GM19438 (cell line): ENCODE measurements around the gene MYO6.
A peak's percentile ranks its signal among the peaks of the same experiment; 100 is the strongest.
"Not testable (repeated sequence)": the region's sequence is repeated elsewhere in the genome, so short reads cannot be mapped to it uniquely, and the experiment has no call there.

Source experiments
- ATAC-seq: cut with Tn5 transposase; IDR thresholded peaks from one replicate; pipeline ENCODE4 v1.9.1; 2021; ENCODE audit warnings: low read depth; ENCODE audit not compliant: unreplicated experiment

MYO6 gene

DNA sequence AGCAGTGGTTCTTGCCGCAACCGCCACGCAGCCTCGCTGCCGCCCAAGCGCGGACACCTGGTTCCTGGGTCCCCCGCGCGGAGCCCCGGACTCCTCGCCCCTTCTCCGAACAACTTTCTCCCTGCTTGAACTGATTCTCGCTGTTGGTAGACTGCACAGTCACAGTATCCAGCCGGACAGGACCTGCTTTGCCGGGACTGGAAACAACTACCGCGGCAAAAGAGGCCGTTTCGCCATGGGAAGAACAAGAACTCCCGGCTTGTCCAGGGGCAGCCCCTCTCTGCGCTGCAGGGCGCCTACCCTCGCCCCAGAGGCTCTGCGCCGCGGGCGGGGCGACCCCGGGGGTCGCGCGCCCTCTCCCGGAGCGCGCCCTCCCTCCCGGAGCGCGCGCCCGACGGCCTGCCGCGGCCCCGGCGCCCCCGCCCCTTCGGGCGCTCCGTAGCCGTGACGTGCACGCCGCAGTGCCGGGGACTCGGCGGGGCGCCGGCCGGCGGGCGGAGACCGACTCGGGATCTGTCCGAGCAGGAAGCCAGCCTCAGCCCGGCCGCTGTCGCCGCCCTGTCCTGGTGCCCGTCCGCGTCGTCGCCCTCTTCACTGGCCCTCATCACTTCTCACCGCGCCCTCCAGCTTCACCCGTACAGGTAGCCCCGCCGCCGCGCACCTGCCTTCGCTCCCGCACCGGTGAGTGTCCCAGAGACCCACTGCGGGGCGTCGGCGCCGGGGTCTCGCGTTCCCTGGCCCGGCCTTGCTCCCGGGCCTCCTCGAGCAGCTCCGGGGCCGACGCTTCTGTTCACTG is at the start of gene MYO6:
Gene MYO6 (plus strand): TSS at position 497 of the 796 bp plus-strand sequence. CDS start 68,309 bp downstream, outside the sequence.
- peak; percentile 62 for ATAC-seq

DNA sequence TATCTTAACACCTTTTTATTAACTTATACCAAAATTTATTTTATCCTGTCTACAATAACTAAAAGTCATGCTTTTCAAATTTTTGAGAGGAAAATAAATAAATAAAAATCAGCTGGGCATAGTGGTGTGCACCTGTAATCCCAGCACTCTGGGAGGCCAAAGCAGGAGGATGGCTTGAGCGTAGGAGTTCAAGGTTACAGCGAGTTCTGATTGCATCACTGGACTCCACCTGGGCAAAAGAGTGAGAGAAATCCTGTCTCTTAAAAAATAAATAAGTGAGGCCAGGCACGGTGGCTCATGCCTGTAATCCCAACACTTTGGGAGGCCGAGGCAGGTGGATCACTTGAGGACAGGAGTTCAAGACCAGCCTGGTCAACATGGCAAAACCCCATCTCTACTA is 40.7 kb upstream of the MYO6 start:
- not testable (repeated sequence) for ATAC-seq

DNA sequence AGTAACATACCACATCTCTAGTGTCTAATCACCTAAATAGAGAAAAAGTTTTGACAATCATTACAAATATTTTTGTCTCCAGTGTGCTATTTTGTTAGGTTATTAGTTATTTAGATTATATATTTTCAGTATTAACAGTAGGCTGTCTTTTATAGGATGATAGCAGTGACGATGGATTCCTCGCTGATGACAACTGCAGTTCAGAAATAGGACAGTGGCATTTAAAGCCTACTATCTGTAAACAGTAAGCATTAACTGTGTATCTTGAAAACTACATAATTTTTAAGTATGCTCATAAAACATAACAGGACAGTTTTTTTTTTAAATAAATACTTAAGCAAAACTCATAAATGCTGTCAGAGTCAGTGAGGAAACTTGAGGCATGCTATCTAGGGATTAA is 37.9 kb upstream of the MYO6 start:
- ATAC-seq = no peak

DNA sequence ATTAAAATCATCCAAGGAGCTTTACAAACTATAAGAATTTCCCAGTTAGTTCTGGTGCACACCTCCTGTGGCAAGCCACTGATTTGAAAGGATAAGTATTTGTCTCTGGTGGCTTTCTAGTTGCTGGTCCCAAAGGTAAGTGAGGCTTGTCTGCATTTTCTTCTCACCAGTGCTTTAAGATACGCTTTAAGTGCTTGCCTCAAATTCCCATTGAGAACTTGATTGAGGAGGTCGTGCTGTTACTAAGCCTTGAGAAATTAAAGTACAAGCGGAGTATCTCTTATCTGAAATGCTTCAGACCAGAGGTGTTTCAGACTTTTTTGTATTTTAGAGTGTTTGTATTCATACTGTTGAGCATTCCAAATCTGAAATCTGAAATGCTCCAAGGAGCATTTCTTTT is 29.9 kb upstream of the MYO6 start:
- ATAC-seq = no peak

DNA sequence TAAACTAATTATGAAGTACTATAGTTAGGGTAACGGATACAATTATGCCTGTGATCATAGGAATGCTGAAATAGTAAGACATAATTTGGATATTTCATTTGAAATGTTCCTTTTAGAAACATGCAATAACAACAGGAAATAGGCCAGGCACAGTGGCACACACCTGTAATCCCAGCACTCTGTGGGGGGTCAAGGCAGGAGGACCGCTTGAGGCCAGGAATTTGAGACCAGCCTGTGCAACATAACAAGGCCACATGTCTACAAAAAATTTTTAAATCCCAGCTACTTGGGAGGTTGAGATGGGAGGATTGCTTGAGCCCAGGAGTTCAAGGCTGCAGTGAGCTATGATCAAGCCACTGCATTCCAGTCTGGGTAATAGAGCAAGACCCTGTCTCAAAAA is 25.7 kb upstream of the MYO6 start:
- ATAC-seq = no peak

DNA sequence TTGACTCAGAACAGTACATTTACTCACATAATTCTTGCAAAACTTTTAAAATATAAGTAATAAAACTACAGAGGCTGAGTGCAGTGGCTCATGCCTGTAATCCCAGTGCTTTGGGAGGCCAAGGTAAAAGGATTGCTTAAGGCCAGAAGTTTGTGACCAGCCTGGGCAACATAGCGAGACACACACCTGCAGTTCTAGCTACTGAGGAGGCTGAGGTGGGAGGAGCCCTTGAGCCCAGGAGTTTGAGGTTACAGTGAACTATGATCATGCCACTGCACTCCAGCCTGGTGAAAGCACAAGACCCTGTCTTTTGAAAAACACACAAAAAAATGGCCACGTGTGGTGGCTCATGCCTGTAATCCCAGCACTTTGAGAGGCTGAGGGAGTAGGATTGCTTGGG is 21.8 kb upstream of the MYO6 start:
- no peak for ATAC-seq

DNA sequence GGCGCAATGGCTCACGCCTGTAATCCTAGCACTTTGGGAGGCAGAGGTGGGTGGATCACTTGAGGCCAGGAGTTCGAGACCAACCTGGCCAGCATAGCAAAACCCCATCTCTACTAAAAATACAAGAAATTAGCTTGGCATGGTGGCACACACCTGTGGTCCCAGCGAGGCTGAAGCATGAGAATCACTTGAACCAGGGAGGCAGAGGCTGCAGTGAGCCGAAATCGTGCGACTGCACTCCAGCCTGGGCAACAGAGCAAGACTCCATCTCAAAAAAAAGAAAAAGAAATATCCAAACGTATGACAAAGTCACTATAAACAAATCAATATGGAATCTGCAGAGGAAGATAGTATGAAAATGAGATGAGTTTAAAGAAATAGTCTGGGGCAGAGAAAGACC is 18.0 kb upstream of the MYO6 start:
- not testable (repeated sequence) for ATAC-seq

DNA sequence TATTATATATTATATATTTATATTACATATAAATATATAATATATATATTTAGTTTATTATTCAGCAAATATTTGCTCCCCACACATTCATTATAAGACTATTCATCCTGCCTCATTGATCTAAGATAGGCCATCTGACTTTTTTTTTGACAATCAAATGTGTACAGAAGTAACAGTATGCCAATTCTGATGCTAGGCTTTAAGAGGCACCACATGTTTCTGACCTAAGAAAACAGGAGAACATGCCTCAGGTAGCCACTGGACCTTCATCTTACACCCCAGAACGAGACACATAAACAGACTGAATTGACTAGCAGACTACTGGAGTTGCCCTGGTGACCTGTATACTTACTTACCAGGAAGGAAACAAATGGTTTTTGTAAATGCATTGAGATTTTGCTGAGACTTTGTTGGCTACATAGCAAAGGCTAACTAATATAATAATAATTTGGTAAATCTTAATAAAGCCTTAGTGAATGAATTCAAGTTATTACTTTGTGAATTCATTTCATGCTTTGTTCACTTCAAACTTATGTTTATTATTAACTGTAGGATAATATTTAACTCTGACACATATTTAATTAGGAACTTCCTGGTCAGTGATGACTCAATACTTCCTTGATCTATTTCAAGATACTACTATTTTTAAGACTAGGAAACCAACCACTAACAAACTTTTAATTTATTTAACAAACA is 13.4 kb upstream of the MYO6 start:
- peak; percentile 86 for ATAC-seq

DNA sequence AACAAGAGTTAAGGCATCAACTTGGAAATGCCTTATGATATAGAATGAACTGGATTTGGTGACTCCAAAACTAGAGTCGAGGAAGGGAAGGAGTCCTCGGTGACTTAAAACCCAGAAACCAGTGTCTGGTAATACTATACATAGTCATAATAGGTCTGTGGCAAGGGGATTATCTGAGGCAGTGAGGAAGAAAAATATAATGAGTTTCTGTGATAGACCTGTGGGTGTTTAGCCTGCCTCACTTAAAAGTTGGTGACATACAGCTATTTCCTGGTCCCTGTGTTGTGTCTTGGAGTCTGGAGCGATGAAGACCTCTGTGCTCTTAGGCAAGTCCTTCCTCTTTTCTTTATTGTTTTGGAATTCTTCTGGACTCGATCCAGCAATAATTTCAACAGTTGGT is 5.1 kb upstream of the MYO6 start:
- no peak for ATAC-seq

DNA sequence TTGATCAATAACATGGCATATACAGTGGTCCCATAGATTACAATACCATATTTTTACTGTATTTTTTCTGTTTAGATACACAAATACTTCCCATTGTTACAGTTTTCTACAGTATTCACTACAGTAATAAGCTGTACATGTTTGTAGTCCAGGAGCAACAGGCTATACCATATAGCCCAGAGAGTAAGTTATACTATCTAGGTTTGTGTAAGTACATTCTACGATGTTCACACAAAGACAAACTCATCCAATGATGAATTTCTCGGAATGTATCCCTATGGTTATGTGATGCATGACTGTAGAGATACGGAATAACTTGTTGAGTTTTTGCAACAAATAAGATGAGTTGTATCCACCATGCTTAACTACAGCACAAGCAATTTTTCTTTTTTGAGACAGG is 3.6 kb upstream of the MYO6 start:
- ATAC-seq = no peak

DNA sequence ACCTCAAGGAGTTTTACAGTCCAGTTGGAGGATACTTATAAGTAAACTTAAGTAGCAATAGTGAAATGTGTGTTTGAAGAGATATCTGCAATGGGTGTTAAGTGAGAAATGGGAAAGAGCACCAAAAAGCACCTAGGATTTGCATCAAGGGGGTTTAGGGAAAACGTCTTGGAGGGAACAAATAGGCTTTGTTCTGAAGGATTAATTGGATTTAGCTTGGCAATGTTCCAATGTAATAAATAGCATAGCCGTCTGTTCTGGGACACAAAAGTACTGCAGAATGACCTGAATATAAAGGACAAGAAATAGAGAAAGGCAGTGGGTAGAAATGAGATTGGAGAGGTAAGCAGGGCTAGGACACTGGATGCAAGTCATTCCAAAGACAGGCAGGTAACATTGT is 2.8 kb upstream of the MYO6 start:
- no peak for ATAC-seq

DNA sequence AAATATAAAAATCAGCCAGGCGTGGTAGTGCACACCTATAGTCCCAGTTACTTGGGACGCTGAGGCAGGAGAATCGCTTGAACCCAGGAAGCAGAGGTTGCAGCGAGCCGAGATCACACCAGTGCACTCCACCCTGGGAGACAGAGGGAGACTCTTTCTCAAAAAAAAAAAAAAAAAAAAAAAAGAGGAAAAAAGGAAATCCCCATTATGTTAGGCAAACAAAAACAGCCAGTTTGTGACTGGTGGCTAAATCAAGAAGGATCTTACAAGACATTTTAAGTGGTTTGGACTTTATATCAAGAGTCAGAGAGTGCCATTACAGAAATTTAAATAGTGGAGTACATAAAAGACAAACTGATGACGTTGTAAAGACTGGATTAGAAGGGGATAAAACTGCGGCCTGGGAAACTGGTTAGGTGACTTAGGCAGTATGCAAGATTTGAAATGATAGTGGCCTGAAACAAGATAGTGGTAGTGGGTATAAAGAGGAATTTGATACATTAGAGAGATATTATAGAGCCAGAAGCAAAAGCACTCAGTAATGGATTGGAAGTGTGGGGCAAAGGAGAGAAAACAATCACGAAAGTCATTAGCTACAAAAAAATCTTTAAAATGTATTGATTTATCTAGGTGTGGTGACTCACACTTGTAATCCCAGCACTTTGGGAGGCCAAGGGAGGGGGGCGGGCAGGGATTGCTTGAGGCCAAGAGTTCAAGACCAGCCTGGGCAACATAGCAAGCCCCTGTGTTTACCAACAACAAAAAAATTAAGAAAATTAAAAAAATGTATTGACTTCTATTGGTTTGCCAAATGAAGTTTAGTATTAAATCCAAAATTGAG is 1.7 kb upstream of the MYO6 start:
- no peak for ATAC-seq

DNA sequence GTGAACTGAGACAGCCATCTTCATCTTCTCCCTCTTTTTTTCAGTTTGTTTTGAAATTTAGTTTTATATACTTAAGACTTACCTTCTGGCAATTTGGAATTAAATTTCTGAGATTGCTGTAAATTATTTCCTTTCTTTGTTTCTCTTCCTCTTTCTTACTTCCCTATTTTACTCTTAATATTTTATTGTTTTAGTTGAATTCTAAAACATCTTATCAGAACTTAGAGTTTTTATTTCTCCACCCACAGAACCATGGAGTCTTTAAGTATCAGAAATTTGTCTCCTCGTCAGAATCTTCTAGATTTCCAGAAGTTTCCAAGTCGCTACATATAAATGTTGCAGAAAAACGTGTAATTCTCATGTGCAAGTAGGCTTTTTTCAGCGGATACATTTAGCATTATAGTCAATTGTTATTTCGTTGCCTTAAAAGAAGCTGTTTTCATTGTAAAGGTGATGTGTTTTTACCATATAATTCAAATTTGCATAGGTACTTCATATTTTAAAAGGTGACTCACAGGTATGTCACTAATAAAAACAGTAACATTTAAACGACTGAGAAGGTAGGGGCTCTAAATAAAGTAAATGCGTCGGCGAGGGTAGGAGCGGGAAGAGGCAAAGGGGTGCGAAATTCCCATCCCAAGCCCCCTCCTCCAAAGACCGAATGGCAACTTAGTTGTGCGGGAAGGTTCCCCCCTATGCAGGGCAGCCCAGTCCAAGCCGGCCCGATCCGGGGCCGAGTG is 866 bp upstream of the MYO6 start:
- ATAC-seq = no peak

DNA sequence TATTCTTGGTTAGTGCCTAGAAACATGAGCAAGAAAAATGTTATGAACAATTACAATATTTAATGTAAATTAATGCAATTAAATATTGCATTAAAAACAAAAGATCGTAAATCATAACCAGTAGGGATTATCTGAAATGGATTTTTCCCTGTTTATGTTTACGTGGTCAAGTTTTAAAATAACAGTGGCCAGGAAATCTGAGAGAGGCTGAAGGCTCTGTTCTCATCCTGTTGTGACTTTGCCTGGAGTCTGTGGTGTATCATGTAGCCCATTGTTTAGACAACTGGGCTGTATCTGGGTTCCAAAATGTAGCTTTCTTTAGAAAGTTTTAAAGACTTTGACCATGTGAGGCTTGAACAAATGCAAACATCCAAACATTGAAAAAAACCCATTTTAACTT is 2.4 kb downstream of the MYO6 start:
- ATAC-seq = no peak

DNA sequence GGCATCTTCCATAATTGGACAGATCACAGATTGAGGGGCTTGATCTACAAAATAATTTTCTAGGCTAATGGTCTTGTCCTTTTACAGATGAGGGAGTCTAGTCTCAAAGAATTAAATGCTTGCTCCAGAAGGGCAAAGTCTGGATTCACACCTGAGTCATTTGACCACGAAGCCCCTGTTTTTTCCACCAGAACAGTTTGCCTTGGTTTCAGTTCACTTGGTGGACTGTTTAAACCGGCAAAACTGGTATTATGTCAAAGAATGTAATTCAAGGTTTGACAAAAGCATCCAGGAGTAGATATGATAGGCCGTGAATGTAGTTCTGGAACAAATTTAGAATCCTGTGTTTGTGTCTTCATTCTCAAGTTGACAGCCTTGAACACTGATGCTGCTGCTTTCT is 3.3 kb downstream of the MYO6 start:
- no peak for ATAC-seq

DNA sequence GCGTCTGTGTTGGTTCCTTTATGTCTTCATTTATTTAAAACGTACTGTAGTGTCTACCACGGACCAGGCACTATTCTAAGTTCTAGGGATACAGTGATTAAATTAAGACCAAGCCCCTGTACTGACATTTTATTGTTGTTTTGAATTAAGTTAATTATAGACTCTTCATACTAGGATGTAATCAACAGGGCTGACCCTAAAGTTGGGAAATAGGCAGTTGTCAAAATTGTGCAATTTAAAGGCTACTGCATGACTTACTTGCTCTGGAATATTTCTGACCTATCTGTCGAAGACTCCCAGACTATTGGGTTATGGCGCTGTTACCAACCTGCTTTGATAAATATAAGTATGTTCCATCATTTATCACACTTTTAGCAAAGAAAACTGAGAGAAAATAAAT is 6.7 kb downstream of the MYO6 start:
- no peak for ATAC-seq

DNA sequence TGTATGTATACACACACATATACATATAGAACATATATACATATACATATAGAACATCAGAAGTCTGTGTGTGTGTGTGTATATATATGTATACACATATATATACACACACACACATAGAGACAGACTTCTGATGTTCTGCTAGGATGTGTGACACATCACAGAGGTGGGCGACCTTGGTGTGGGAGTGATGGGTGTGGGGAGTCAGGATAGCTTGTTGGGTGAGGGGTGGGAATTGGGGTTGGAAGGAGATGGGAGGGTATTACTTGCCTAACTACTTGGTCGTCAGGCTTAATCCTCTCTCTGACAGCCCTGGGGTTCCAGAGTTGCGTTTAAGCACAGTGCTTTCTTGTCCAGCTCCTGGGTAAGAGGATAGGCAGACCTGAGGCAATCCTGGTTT is 8.3 kb downstream of the MYO6 start:
- no peak for ATAC-seq

DNA sequence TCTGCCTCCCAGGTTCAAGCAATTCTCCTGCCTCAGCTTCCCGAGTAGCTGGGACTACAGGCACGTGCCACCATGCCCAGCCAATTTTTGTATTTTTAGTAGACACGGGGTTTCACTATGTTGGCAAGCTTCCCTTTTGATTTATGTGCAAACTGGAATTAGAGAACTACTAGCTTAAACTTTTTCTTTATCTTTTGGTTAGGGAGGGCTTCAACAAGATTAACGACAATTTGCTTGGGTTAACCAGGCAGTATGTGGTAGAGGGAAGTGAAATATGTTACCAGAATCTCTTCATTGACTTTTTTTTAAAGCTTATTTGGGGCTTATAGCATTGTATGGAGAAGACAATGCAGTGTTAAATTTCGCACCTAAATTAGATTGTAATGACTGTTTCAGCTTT is 9.0 kb downstream of the MYO6 start:
- ATAC-seq = no peak

DNA sequence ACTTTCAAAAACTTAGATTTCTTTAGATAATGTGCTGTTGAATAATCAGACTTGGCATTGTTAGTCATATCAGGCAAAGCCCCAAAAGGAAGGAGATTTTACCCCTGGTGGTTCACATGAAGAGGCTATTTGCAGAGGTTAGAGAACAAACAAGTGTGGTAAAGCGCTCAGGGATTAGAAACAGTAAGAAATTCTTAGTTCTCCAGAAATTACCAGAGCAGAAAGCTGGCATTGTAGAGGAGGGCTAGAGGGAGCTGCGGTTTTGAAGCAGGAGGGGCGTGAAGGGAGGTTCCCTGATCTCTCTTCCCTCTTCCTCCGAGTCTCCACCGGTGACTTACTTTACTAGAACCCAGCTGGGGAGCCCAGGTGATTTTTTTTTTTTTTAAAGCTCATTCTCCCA is 10.2 kb downstream of the MYO6 start:
- peak; percentile 45 for ATAC-seq

DNA sequence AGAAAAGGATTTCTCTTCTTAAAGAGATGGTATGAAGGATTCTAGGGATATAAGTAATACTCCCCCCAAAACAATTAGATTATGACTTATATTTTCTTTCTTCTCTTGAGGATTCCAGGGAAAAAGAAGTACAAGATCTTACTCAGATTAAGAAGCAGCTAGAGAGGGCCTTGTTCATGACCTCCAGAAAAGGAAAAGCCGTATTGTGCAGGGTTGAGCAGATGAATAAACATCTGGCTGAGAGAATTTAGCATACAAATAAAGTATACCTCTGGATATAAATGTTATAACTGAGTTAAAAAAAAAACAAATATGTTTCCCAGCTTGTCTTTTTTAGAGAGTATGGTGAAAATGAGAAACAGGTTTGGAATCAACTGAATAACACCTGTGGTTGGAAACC is 11.3 kb downstream of the MYO6 start:
- ATAC-seq = no peak

DNA sequence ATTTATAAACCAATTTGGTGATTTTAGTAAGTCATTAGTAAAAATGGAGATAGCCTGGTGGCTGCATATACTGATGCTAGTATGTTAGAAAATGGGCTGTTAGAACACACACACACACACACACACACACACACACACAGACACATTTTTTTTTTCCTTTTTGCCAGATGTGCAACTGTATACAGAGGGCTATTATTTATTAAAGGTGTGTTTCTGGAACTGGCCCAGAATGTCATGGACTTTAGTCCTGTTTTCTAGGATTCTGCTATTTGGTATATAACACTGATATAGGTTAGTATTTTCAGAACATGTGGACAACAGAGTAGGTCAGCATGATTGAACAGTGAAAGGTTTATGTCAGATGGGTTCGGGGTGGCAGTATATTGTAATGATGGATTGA is 12.4 kb downstream of the MYO6 start:
- no peak for ATAC-seq
